WTC11 (cell line): ENCODE measurements around the gene PACSIN3. TPM values are rescaled to one million over a fixed set of nuclear protein-coding genes. Genes with fewer than 3 reads are reported as not detected.
A peak's percentile ranks its signal among the peaks of the same experiment; 100 is the strongest.

ENCODE experiments used
- ATAC-seq: fragments of 200-7000 bp; cut with Tn5 transposase; 2 replicates; pipeline ENCODE4 v1.10.0; 2021; ENCODE audit warnings: mild to moderate bottlenecking, moderate library complexity
- CTCF ChIA-PET: fragments of 300-600 bp; sonication (Branson Sonifier 250); formaldehyde crosslinking; loops from one replicate; lab custom pipeline; 2021; ENCODE audit warnings: antibody characterized with exemption; lab: Charles Lee
- POLR2A ChIA-PET: fragments of 350-600 bp; sonication (Branson Sonifier 250); formaldehyde crosslinking; loops from one replicate; lab custom pipeline; 2021; ENCODE audit warnings: antibody characterized with exemption; lab: Charles Lee
- DNase-seq: peaks from one replicate; pipeline ENCODE4 v3.0.0; 2021; ENCODE audit warnings: low spot score
- H3K27ac Mint-ChIP-seq: 2 replicates; pipeline ENCODE4 v1.8.0; 2021; ENCODE audit warnings: mixed read lengths
- H3K27me3 Mint-ChIP-seq: 2 replicates; pipeline ENCODE4 v1.8.0; 2021; ENCODE audit warnings: low read depth, mild to moderate bottlenecking, moderate library complexity, mixed read lengths
- H3K36me3 Mint-ChIP-seq: 2 replicates; pipeline ENCODE4 v1.8.0; 2021; ENCODE audit warnings: mixed read lengths
- H3K4me1 Mint-ChIP-seq: 2 replicates; pipeline ENCODE4 v1.8.0; 2022; ENCODE audit warnings: mixed read lengths
- H3K4me3 Mint-ChIP-seq: 2 replicates; pipeline ENCODE4 v1.8.0; 2021; ENCODE audit warnings: mild to moderate bottlenecking, moderate library complexity, mixed read lengths
- H3K9me3 Mint-ChIP-seq: 2 replicates; pipeline ENCODE4 v1.8.0; 2021; ENCODE audit warnings: mixed read lengths
- ATF1 ChIP-seq: sonication (generic); formaldehyde crosslinking; IDR thresholded peaks from 2 replicates; pipeline ENCODE4 v1.8.1; 2023; ENCODE audit warnings: mild to moderate bottlenecking, moderate library complexity, missing genetic modification reagents
- CBFB ChIP-seq: sonication (generic); formaldehyde crosslinking; IDR thresholded peaks from 2 replicates; pipeline ENCODE4 v1.8.1; 2022; ENCODE audit warnings: mild to moderate bottlenecking, low read depth, missing genetic modification reagents
- CREM ChIP-seq: sonication (generic); formaldehyde crosslinking; IDR thresholded peaks from 2 replicates; pipeline ENCODE4 v1.8.1; 2022; ENCODE audit warnings: mild to moderate bottlenecking, missing genetic modification reagents, moderate library complexity
- FOXK1 ChIP-seq: sonication (generic); formaldehyde crosslinking; IDR thresholded peaks from 2 replicates; pipeline ENCODE4 v1.8.0; 2022; ENCODE audit warnings: mild to moderate bottlenecking, moderate library complexity, missing genetic modification reagents
- GTF2I ChIP-seq: fragments of 250-450 bp; sonication (Bioruptor Pico); conservative IDR thresholded peaks from 2 replicates; pipeline ENCODE4 v1.4.0; 2021; ENCODE audit warnings: mild to moderate bottlenecking
- MYBL2 ChIP-seq: sonication (generic); formaldehyde crosslinking; IDR thresholded peaks from 2 replicates; pipeline ENCODE4 v1.8.1; 2023; ENCODE audit warnings: mild to moderate bottlenecking, moderate library complexity, missing genetic modification reagents
- NFYB ChIP-seq: sonication (generic); formaldehyde crosslinking; conservative IDR thresholded peaks from 2 replicates; pipeline ENCODE4 v1.8.0; 2022; ENCODE audit warnings: low read depth, missing genetic modification reagents
- NR1H2 ChIP-seq: sonication (generic); formaldehyde crosslinking; IDR thresholded peaks from 2 replicates; pipeline ENCODE4 v1.9.0; 2021; ENCODE audit warnings: mild to moderate bottlenecking, moderate library complexity, missing genetic modification reagents
- NR2C2 ChIP-seq: sonication (generic); formaldehyde crosslinking; IDR thresholded peaks from 2 replicates; pipeline ENCODE4 v1.8.0; 2022; ENCODE audit warnings: mild to moderate bottlenecking, missing genetic modification reagents
- OVOL2 ChIP-seq: fragments of 250-450 bp; sonication (Bioruptor Pico); IDR thresholded peaks from 2 replicates; pipeline ENCODE4 v1.9.0; 2021; ENCODE audit warnings: mild to moderate bottlenecking, borderline replicate concordance
- SMAD3 ChIP-seq: sonication (generic); formaldehyde crosslinking; IDR thresholded peaks from 2 replicates; pipeline ENCODE4 v1.8.0; 2022; ENCODE audit warnings: missing genetic modification reagents, mild to moderate bottlenecking, borderline replicate concordance
- SMAD4 ChIP-seq: sonication (generic); formaldehyde crosslinking; IDR thresholded peaks from 2 replicates; pipeline ENCODE4 v1.8.0; 2022; ENCODE audit warnings: mild to moderate bottlenecking, missing genetic modification reagents
- TCF7 ChIP-seq: sonication (generic); formaldehyde crosslinking; IDR thresholded peaks from 2 replicates; pipeline ENCODE4 v1.8.0; 2022; ENCODE audit warnings: mild to moderate bottlenecking, low read depth, missing genetic modification reagents, moderate library complexity
- ZNF219 ChIP-seq: sonication (generic); formaldehyde crosslinking; IDR thresholded peaks from 2 replicates; pipeline ENCODE4 v1.8.0; 2023; ENCODE audit warnings: missing genetic modification reagents, mild to moderate bottlenecking, borderline replicate concordance
- ZNF416 ChIP-seq: fragments of 250-450 bp; sonication (Bioruptor Pico); IDR thresholded peaks from 2 replicates; pipeline ENCODE4 v1.9.0; 2021; ENCODE audit warnings: mild to moderate bottlenecking, inconsistent platforms
- total RNA-seq: library from RNA; stranded (reverse); gene quantifications from 3 replicates; pipeline ENCODE4 v1.2.3, GENCODE V29; 2021
- TF ChIP-seq, protein P1 (sequence below): sonication (generic); formaldehyde crosslinking; IDR thresholded peaks from 2 replicates; pipeline ENCODE4 v1.8.1; 2023; ENCODE audit warnings: mild to moderate bottlenecking, missing genetic modification reagents, moderate library complexity
- TF ChIP-seq, protein P2 (sequence below): sonication (generic); formaldehyde crosslinking; IDR thresholded peaks from 2 replicates; pipeline ENCODE4 v1.8.1; 2022; ENCODE audit warnings: low read depth, mild to moderate bottlenecking, moderate library complexity, missing genetic modification reagents, borderline replicate concordance
- TF ChIP-seq, protein P3 (sequence below): fragments of 250-450 bp; sonication (Bioruptor Pico); IDR thresholded peaks from 2 replicates; pipeline ENCODE4 v1.9.0; 2021; ENCODE audit warnings: mild to moderate bottlenecking
- TF ChIP-seq, protein P4 (sequence below): sonication (generic); formaldehyde crosslinking; IDR thresholded peaks from 2 replicates; pipeline ENCODE4 v1.8.1; 2022; ENCODE audit warnings: missing genetic modification reagents, borderline replicate concordance
- TF ChIP-seq, protein P5 (sequence below): fragments of 200-600 bp; IDR thresholded peaks from 2 replicates; pipeline ENCODE4 v1.8.0; 2022; ENCODE audit warnings: antibody characterized with exemption
- TF ChIP-seq, protein P6 (sequence below): sonication (generic); formaldehyde crosslinking; IDR thresholded peaks from 2 replicates; pipeline ENCODE4 v1.8.1; 2022; ENCODE audit warnings: low read depth, missing genetic modification reagents, borderline replicate concordance
- TF ChIP-seq, protein P7 (sequence below): sonication (generic); formaldehyde crosslinking; conservative IDR thresholded peaks from 2 replicates; pipeline ENCODE4 v1.8.1; 2023; ENCODE audit warnings: mild to moderate bottlenecking, low read depth, missing genetic modification reagents, moderate library complexity

PACSIN3 gene
- total RNA-seq, 1 experiment from 2014 or later: 76.8 TPM

DNA sequence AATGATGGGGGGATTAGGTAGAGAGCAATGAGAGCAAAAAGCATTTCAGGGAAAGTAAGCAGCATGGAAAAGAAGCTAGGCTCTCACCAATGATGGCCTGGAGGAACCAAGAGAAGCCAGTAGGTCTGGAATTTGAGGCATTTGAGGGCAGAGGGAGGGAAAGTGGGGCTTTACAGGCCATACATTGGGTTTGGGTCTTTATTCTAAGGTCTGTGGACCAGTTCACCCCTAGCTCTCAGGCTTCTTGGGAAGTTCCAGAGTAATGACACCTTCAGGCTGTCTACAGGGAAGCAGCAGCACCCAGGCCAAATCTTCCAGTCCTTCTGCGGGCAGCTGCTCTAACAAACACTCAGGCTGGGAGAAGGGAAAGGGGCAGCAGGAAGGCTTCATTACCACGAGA lies 39.0 kb downstream of the PACSIN3 start:
- peak; percentile 39; the same call in 1 of the 2 replicates for ATAC-seq
- TF ChIP-seq NR2C2 (no peak), OVOL2 (CRISPR knock-in tag) (no peak), ZNF219 (CRISPR knock-in tag) (no peak), SMAD4 (CRISPR knock-in tag) (no peak), NFYB (CRISPR knock-in tag) (no peak), GTF2I (CRISPR knock-in tag) (no peak), CREM (CRISPR knock-in tag) (no peak), SMAD3 (CRISPR knock-in tag) (no peak), CBFB (CRISPR knock-in tag) (no peak), ZNF416 (CRISPR knock-in tag) (no peak)
- TF ChIP-seq, protein P1, sequence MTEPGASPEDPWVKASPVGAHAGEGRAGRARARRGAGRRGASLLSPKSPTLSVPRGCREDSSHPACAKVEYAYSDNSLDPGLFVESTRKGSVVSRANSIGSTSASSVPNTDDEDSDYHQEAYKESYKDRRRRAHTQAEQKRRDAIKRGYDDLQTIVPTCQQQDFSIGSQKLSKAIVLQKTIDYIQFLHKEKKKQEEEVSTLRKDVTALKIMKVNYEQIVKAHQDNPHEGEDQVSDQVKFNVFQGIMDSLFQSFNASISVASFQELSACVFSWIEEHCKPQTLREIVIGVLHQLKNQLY (CRISPR knock-in tag): no peak
- TF ChIP-seq, protein P2, sequence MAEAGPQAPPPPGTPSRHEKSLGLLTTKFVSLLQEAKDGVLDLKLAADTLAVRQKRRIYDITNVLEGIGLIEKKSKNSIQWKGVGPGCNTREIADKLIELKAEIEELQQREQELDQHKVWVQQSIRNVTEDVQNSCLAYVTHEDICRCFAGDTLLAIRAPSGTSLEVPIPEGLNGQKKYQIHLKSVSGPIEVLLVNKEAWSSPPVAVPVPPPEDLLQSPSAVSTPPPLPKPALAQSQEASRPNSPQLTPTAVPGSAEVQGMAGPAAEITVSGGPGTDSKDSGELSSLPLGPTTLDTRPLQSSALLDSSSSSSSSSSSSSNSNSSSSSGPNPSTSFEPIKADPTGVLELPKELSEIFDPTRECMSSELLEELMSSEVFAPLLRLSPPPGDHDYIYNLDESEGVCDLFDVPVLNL: no peak
- TF ChIP-seq, protein P3, sequence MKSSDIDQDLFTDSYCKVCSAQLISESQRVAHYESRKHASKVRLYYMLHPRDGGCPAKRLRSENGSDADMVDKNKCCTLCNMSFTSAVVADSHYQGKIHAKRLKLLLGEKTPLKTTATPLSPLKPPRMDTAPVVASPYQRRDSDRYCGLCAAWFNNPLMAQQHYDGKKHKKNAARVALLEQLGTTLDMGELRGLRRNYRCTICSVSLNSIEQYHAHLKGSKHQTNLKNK: no peak
- TF ChIP-seq, protein P4, sequence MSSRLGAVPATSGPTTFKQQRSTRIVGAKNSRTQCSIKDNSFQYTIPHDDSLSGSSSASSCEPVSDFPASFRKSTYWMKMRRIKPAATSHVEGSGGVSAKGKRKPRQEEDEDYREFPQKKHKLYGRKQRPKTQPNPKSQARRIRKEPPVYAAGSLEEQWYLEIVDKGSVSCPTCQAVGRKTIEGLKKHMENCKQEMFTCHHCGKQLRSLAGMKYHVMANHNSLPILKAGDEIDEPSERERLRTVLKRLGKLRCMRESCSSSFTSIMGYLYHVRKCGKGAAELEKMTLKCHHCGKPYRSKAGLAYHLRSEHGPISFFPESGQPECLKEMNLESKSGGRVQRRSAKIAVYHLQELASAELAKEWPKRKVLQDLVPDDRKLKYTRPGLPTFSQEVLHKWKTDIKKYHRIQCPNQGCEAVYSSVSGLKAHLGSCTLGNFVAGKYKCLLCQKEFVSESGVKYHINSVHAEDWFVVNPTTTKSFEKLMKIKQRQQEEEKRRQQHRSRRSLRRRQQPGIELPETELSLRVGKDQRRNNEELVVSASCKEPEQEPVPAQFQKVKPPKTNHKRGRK (CRISPR knock-in tag): no peak
- TF ChIP-seq, protein P5, sequence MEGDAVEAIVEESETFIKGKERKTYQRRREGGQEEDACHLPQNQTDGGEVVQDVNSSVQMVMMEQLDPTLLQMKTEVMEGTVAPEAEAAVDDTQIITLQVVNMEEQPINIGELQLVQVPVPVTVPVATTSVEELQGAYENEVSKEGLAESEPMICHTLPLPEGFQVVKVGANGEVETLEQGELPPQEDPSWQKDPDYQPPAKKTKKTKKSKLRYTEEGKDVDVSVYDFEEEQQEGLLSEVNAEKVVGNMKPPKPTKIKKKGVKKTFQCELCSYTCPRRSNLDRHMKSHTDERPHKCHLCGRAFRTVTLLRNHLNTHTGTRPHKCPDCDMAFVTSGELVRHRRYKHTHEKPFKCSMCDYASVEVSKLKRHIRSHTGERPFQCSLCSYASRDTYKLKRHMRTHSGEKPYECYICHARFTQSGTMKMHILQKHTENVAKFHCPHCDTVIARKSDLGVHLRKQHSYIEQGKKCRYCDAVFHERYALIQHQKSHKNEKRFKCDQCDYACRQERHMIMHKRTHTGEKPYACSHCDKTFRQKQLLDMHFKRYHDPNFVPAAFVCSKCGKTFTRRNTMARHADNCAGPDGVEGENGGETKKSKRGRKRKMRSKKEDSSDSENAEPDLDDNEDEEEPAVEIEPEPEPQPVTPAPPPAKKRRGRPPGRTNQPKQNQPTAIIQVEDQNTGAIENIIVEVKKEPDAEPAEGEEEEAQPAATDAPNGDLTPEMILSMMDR: no peak
- no peak for DNase-seq
- no peaks in the 10 kb centered on the region for H3K27me3 Mint-ChIP-seq
- CTCF ChIA-PET: interaction anchor here (0.5 to 1.2 kb wide), 2 partner anchors 125 to 234 kb away, joined by 3 read pairs; no protein-coding TSS in a partner anchor
- no peaks in the 10 kb centered on the region for H3K36me3 Mint-ChIP-seq
- H3K27ac Mint-ChIP-seq: no peak overlapping the region
- POLR2A ChIA-PET: interaction anchor here (0.8 kb wide), 1 partner anchor 260 kb away, joined by 3 read pairs; no protein-coding TSS in a partner anchor
- H3K9me3 Mint-ChIP-seq: no peaks in the 10 kb centered on the region
- peaks cover 8% of the 10 kb centered on the region; the same call in 1 of the 2 replicates for H3K4me1 Mint-ChIP-seq
- H3K4me3 Mint-ChIP-seq: no peak overlapping the region

DNA sequence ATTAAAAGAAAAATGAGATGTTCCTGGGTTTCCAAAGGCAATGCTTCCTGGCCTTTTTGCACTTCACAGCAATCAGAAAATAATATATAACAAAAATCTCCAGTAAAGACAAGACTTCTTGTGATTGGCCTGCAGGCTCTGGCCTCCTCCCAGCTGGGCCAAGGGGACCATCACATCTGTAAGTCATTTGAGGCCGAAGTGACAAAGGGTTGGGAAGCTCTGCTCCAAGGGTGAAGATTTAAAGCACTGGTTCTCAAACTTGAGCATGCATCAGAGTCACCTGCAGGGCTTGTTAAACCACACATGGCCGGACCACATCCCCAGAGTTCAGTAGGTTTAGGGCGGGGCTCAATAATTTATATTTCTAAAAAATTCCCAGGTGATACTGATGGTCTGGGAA lies 41.7 kb downstream of the PACSIN3 start:
- DNase-seq (no peak), ATAC-seq (no peak)
- H3K9me3 Mint-ChIP-seq: no peaks in the 10 kb centered on the region
- no peaks in the 10 kb centered on the region for H3K36me3 Mint-ChIP-seq
- no peak overlapping the region for H3K4me3 Mint-ChIP-seq
- ChIA-PET POLR2A (no interaction called here), CTCF (interaction anchor here (3.8 kb wide), 1 partner anchor 9 kb away, joined by 31 read pairs; no protein-coding TSS in a partner anchor)
- H3K4me1 Mint-ChIP-seq: peaks cover 8% of the 10 kb centered on the region; the same call in 1 of the 2 replicates
- no peak overlapping the region for H3K27ac Mint-ChIP-seq
- no peaks in the 10 kb centered on the region for H3K27me3 Mint-ChIP-seq
- TF ChIP-seq, protein P6, sequence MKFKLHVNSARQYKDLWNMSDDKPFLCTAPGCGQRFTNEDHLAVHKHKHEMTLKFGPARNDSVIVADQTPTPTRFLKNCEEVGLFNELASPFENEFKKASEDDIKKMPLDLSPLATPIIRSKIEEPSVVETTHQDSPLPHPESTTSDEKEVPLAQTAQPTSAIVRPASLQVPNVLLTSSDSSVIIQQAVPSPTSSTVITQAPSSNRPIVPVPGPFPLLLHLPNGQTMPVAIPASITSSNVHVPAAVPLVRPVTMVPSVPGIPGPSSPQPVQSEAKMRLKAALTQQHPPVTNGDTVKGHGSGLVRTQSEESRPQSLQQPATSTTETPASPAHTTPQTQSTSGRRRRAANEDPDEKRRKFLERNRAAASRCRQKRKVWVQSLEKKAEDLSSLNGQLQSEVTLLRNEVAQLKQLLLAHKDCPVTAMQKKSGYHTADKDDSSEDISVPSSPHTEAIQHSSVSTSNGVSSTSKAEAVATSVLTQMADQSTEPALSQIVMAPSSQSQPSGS (CRISPR knock-in tag): no peak
- TF ChIP-seq ZNF416 (CRISPR knock-in tag) (no peak), FOXK1 (CRISPR knock-in tag) (no peak), MYBL2 (no peak), CBFB (CRISPR knock-in tag) (no peak), ATF1 (no peak), CREM (CRISPR knock-in tag) (no peak), TCF7 (CRISPR knock-in tag) (no peak), NR1H2 (CRISPR knock-in tag) (no peak)
- TF ChIP-seq, protein P7, sequence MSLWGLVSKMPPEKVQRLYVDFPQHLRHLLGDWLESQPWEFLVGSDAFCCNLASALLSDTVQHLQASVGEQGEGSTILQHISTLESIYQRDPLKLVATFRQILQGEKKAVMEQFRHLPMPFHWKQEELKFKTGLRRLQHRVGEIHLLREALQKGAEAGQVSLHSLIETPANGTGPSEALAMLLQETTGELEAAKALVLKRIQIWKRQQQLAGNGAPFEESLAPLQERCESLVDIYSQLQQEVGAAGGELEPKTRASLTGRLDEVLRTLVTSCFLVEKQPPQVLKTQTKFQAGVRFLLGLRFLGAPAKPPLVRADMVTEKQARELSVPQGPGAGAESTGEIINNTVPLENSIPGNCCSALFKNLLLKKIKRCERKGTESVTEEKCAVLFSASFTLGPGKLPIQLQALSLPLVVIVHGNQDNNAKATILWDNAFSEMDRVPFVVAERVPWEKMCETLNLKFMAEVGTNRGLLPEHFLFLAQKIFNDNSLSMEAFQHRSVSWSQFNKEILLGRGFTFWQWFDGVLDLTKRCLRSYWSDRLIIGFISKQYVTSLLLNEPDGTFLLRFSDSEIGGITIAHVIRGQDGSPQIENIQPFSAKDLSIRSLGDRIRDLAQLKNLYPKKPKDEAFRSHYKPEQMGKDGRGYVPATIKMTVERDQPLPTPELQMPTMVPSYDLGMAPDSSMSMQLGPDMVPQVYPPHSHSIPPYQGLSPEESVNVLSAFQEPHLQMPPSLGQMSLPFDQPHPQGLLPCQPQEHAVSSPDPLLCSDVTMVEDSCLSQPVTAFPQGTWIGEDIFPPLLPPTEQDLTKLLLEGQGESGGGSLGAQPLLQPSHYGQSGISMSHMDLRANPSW: no peak
